RWPE2 (cell line): Measurements from ENCODE around the gene AFAP1.

Source experiments
- ATAC-seq: fragments of 200-7000 bp; cut with Tn5 transposase; 3 replicates; pipeline ENCODE4 v1.9.1; 2021; ENCODE audit warnings: low read depth
- DNase-seq: peaks from one replicate; pipeline ENCODE4 v3.0.0-alpha.2; 2020; ENCODE audit warnings: low spot score
- H3K27ac ChIP-seq: fragments of 450-650 bp; 2 replicates; pipeline ENCODE4 v1.5.1; 2017; ENCODE audit warnings: mild to moderate bottlenecking; ENCODE audit not compliant: poor library complexity, severe bottlenecking
- H3K27me3 ChIP-seq: fragments of 250-450 bp; sonication (Bioruptor Pico); 2 replicates; pipeline ENCODE4 v1.5.1; 2021; ENCODE audit warnings: mild to moderate bottlenecking, moderate library complexity; ENCODE audit not compliant: insufficient read depth, poor library complexity, severe bottlenecking
- H3K36me3 ChIP-seq: fragments of 250-450 bp; sonication (Bioruptor Pico); 2 replicates; pipeline ENCODE4 v1.5.1; 2020; ENCODE audit warnings: low read depth, mild to moderate bottlenecking, moderate library complexity
- H3K4me1 ChIP-seq: fragments of 250-450 bp; sonication (Bioruptor Pico); 2 replicates; pipeline ENCODE4 v1.5.1; 2021; ENCODE audit warnings: mild to moderate bottlenecking, moderate library complexity; ENCODE audit not compliant: insufficient read depth, poor library complexity, severe bottlenecking
- H3K4me3 ChIP-seq: fragments of 250-450 bp; sonication (Bioruptor Pico); 2 replicates; pipeline ENCODE4 v1.5.1; 2021; ENCODE audit warnings: mild to moderate bottlenecking, moderate library complexity; ENCODE audit not compliant: severe bottlenecking
- H3K9me3 ChIP-seq: fragments of 250-450 bp; sonication (Bioruptor Pico); 2 replicates; pipeline ENCODE4 v1.5.1; 2021; ENCODE audit warnings: mild to moderate bottlenecking, moderate library complexity; ENCODE audit not compliant: severe bottlenecking
- CTCF ChIP-seq: fragments of 450-650 bp; IDR thresholded peaks from one replicate; pipeline ENCODE4 v1.5.1; 2017; ENCODE audit warnings: mild to moderate bottlenecking, moderate library complexity; ENCODE audit not compliant: poor library complexity, severe bottlenecking

Gene AFAP1

GRCh38 chr4:7711307-7711963 is 228.2 kb downstream of the AFAP1 start:
- no peak for TF ChIP-seq CTCF
- no peak for DNase-seq
- no peaks in the 10 kb centered on the region for H3K36me3 ChIP-seq
- ATAC-seq, result no peak
- no peak overlapping the region for H3K4me3 ChIP-seq
- no peak overlapping the region for H3K27ac ChIP-seq
- H3K9me3 ChIP-seq, result no peaks in the 10 kb centered on the region
- H3K27me3 ChIP-seq, result no peaks in the 10 kb centered on the region
- H3K4me1 ChIP-seq, result no peaks in the 10 kb centered on the region

GRCh38 chr4:7710576-7711306 is 228.9 kb downstream of the AFAP1 start:
- H3K27me3 ChIP-seq, result no peaks in the 10 kb centered on the region
- H3K9me3 ChIP-seq, result no peaks in the 10 kb centered on the region
- TF ChIP-seq CTCF, result no peak
- no peaks in the 10 kb centered on the region for H3K36me3 ChIP-seq
- H3K4me3 ChIP-seq, result no peak overlapping the region
- H3K27ac ChIP-seq, result no peak overlapping the region
- DNase-seq (no peak), ATAC-seq (no peak)
- no peaks in the 10 kb centered on the region for H3K4me1 ChIP-seq

GRCh38 chr4:7710126-7710525 is 229.5 kb downstream of the AFAP1 start:
- H3K4me1 ChIP-seq, result no peaks in the 10 kb centered on the region
- no peak overlapping the region for H3K27ac ChIP-seq
- H3K4me3 ChIP-seq, result no peak overlapping the region
- no peaks in the 10 kb centered on the region for H3K9me3 ChIP-seq
- DNase-seq, result no peak
- H3K27me3 ChIP-seq, result no peaks in the 10 kb centered on the region
- H3K36me3 ChIP-seq, result no peaks in the 10 kb centered on the region
- no peak for TF ChIP-seq CTCF
- ATAC-seq, result no peak

GRCh38 chr4:7709431-7709830 is 230.2 kb downstream of the AFAP1 start:
- Histone ChIP-seq H3K4me3 (no peak overlapping the region), H3K27me3 (no peaks in the 10 kb centered on the region), H3K4me1 (no peaks in the 10 kb centered on the region), H3K36me3 (no peaks in the 10 kb centered on the region), H3K27ac (no peak overlapping the region), H3K9me3 (no peaks in the 10 kb centered on the region)
- DNase-seq, result no peak
- TF ChIP-seq CTCF, result no peak
- no peak for ATAC-seq

- H3K4me1 ChIP-seq, result no peaks in the 10 kb centered on the region
- H3K9me3 ChIP-seq, result no peaks in the 10 kb centered on the region
- no peak overlapping the region for H3K27ac ChIP-seq
- DNase-seq, result no peak
- ATAC-seq, result no peak
- no peaks in the 10 kb centered on the region for H3K27me3 ChIP-seq
- H3K36me3 ChIP-seq, result no peaks in the 10 kb centered on the region
- H3K4me3 ChIP-seq, result no peak overlapping the region
- TF ChIP-seq CTCF, result no peak
Observed at GRCh38 chr4:7708981-7709380, 230.7 kb downstream of the AFAP1 start.
